HEK293T (cell line): ENCODE results near the gene PFKFB2.

Source experiments
- ARNT ChIP-seq: fragments of 450-650 bp; IDR thresholded peaks from 2 replicates; pipeline ENCODE4 v1.6.1; 2017; ENCODE audit warnings: mild to moderate bottlenecking
- BHLHE40 ChIP-seq: fragments of 450-650 bp; IDR thresholded peaks from 2 replicates; pipeline ENCODE4 v1.6.1; 2016; ENCODE audit warnings: mild to moderate bottlenecking, moderate library complexity, borderline replicate concordance
- ELF4 ChIP-seq: fragments of 450-650 bp; IDR thresholded peaks from 2 replicates; pipeline ENCODE4 v1.6.1; 2017; ENCODE audit warnings: antibody characterized with exemption
- FOXA1 ChIP-seq: fragments of 450-650 bp; IDR thresholded peaks from 2 replicates; pipeline ENCODE4 v1.6.1; 2016; ENCODE audit warnings: mild to moderate bottlenecking
- FOXK2 ChIP-seq: fragments of 450-650 bp; IDR thresholded peaks from 2 replicates; pipeline ENCODE4 v1.6.1; 2016; ENCODE audit warnings: mild to moderate bottlenecking
- FOXM1 ChIP-seq: fragments of 450-650 bp; IDR thresholded peaks from 2 replicates; pipeline ENCODE4 v1.6.1; 2017; ENCODE audit warnings: mild to moderate bottlenecking, borderline replicate concordance
- PKNOX1 ChIP-seq: fragments of 450-650 bp; IDR thresholded peaks from 2 replicates; pipeline ENCODE4 v1.6.1; 2016
- TARDBP ChIP-seq: fragments of 450-650 bp; IDR thresholded peaks from 2 replicates; pipeline ENCODE4 v1.6.1; 2016

GRCh38 chr1:207084701-207085180 is 31.7 kb downstream of the PFKFB2 start:
- TF ChIP-seq BHLHE40 (no peak), FOXM1 (no peak), PKNOX1 (no peak), TARDBP (no peak), FOXA1 (no peak), ELF4 (no peak), ARNT (no peak), FOXK2 (no peak)
